PC-9 (cell line): ENCODE results near the gene NOXO1. TPM values are rescaled to one million over a fixed set of nuclear protein-coding genes. Genes with fewer than 3 reads are reported as not detected.
A peak's percentile ranks its signal among the peaks of the same experiment; 100 is the strongest.
"Not testable (repeated sequence)": the region's sequence is repeated elsewhere in the genome, so short reads cannot be mapped to it uniquely, and the experiment has no call there.

Experiments used
- BruUV-seq: library from RNA; stranded (reverse); fragments of 400-500 nt; replicated peaks from 2 replicates; lab custom pipeline; 2021; lab: Mats Ljungman, UMichigan
- CTCF ChIA-PET: fragments of 300-600 bp; sonication (Branson Sonifier 250); formaldehyde crosslinking; loops from one replicate; lab custom pipeline; 2022; ENCODE audit warnings: antibody characterized with exemption; lab: Charles Lee
- POLR2A ChIA-PET: fragments of 300-600 bp; sonication (Branson Sonifier 250); formaldehyde crosslinking; loops from one replicate; lab custom pipeline; 2022; ENCODE audit warnings: antibody characterized with exemption; ENCODE audit not compliant: unreplicated experiment; lab: Charles Lee
- DNase-seq, 2 experiments: peaks; one replicate each; pipeline versions ENCODE4 v3.0.0 to v3.0.0-alpha.2; 2015 to 2022; ENCODE audit warnings: mixed read lengths in 1 of 2
- H2AFZ ChIP-seq: fragments of 200-600 bp; sonication (generic); 2 replicates; pipeline ENCODE4 v1.8.1; 2017; ENCODE audit warnings: antibody characterized with exemption
- H3F3A ChIP-seq: fragments of 200-600 bp; sonication (generic); 2 replicates; pipeline ENCODE4 v1.8.1; 2017; ENCODE audit warnings: antibody characterized with exemption, mild to moderate bottlenecking, low read depth; ENCODE audit not compliant: insufficient read depth
- H3K27ac ChIP-seq: fragments of 200-600 bp; sonication (generic); 2 replicates; pipeline ENCODE4 v1.6.1; 2016; ENCODE audit warnings: mixed run types
- H3K27me3 ChIP-seq: fragments of 200-600 bp; sonication (generic); 2 replicates; pipeline ENCODE4 v1.6.1; 2016; ENCODE audit warnings: low read depth, mixed run types; ENCODE audit not compliant: insufficient read depth
- H3K36me3 ChIP-seq: fragments of 200-600 bp; sonication (generic); 2 replicates; pipeline ENCODE4 v1.6.1; 2016; ENCODE audit warnings: low read depth, mixed run types
- H3K4me1 ChIP-seq: fragments of 200-600 bp; sonication (generic); replicated peaks from 2 replicates; pipeline ENCODE4 v1.6.1; 2016; ENCODE audit warnings: mixed run types; ENCODE audit not compliant: insufficient read depth
- H3K4me2 ChIP-seq: fragments of 200-600 bp; sonication (generic); 2 replicates; pipeline ENCODE4 v1.6.1; 2017; ENCODE audit warnings: mixed run types
- H3K4me3 ChIP-seq: fragments of 200-600 bp; sonication (generic); 2 replicates; pipeline ENCODE4 v1.6.1; 2016; ENCODE audit warnings: mixed run types
- H3K79me2 ChIP-seq: fragments of 200-600 bp; sonication (generic); 2 replicates; pipeline ENCODE4 v1.6.1; 2017; ENCODE audit warnings: low read depth, mixed run types
- H3K9me2 ChIP-seq: fragments of 200-600 bp; sonication (generic); 2 replicates; pipeline ENCODE4 v1.8.1; 2017; ENCODE audit warnings: mild to moderate bottlenecking; ENCODE audit not compliant: insufficient read depth
- H3K9me3 ChIP-seq: fragments of 200-600 bp; sonication (generic); 2 replicates; pipeline ENCODE4 v1.8.1; 2016; ENCODE audit warnings: low read depth; ENCODE audit not compliant: insufficient read depth
- H4K20me1 ChIP-seq: fragments of 200-600 bp; sonication (generic); 2 replicates; pipeline ENCODE4 v1.8.1; 2017; ENCODE audit not compliant: insufficient read depth
- CTCF ChIP-seq: fragments of 200-600 bp; sonication (generic); conservative IDR thresholded peaks from 2 replicates; pipeline ENCODE4 v1.6.1; 2017; ENCODE audit warnings: mixed run types, antibody characterized with exemption, mild to moderate bottlenecking, moderate library complexity
- EZH2 ChIP-seq: fragments of 200-600 bp; sonication (generic); IDR thresholded peaks from 2 replicates; pipeline ENCODE4 v1.8.0; 2017; ENCODE audit warnings: antibody characterized with exemption, low read depth
- intact Hi-C: fragments of 100-400 bp; cut with micrococcal nuclease; formaldehyde crosslinking; loops from one replicate; pipeline ENCODE4 v1.10.0; 2022; ENCODE audit not compliant: unreplicated experiment
- total RNA-seq: library from RNA; stranded (reverse); gene quantifications from 2 replicates; pipeline ENCODE4 v1.2.3, GENCODE V29; 2021

NOXO1 gene
- total RNA-seq, 1 experiment from 2014 or later, result 11.1 TPM

- ChIA-PET CTCF (interaction anchor here (0.5 to 0.9 kb wide), 3 partner anchors 9 to 535 kb away, joined by 3 to 5 read pairs (median 3); no protein-coding TSS in a partner anchor), POLR2A (no interaction called here)
- Histone ChIP-seq H3K4me1 (peaks cover 21% of the 10 kb centered on the region), H4K20me1 (no peaks in the 10 kb centered on the region), H3K27me3 (no peaks in the 10 kb centered on the region), H3K9me2 (no peaks in the 10 kb centered on the region), H2AFZ (peak overlapping the region; percentile 62; the same call in 1 of the 2 replicates), H3K9me3 (no peaks in the 10 kb centered on the region), H3K4me2 (peak overlapping the region; percentile 63), H3K79me2 (no peaks in the 10 kb centered on the region), H3K27ac (peak overlapping the region; percentile 86), H3K36me3 (no peaks in the 10 kb centered on the region), H3K4me3 (no peak overlapping the region), H3F3A (peaks cover 16% of the 10 kb centered on the region)
- no peak for TF ChIP-seq EZH2
- TF ChIP-seq CTCF, result no peak
- intact Hi-C loops, result no loop called here
- TSS peak; percentile 66 for BruUV-seq
- no peak for DNase-seq
These were observed 34.6 kb upstream of the NOXO1 start for GRCh38 chr16:2015947-2016208.

GRCh38 chr16:2015117-2015946, 34.1 kb upstream of the NOXO1 start:
- POLR2A ChIA-PET, result interaction anchor here (0.6 kb wide), 2 partner anchors 76 to 139 kb away, joined by 4 to 7 read pairs; no protein-coding TSS in a partner anchor

DNA sequence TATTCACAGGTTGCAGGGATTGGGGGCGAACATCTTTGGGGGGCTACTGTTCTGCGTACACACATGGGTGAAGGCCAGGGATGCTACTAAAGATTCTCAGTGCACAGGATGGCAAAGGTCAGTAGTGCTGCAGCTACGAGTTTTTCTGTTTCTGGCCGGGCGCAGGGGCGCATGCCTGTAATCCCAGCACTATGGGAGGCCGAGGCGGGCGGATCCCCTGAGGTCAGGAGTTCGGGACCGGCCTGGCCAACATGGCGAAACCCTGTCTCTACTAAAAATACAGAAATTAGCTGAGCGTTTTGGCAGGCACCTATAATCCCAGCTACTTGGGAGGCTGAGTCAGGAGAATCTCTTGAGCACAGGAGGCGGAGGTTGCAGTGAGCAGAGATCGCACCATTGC, 32.3 kb upstream of the NOXO1 start:
- DNase-seq, result no peak
- Histone ChIP-seq H3K4me3 (no peak overlapping the region), H2AFZ (no peak overlapping the region), H3K36me3 (no peaks in the 10 kb centered on the region), H3K4me2 (no peak overlapping the region), H3F3A (peaks cover 24% of the 10 kb centered on the region), H3K27ac (no peak overlapping the region), H3K4me1 (peaks cover 26% of the 10 kb centered on the region), H3K9me3 (no peaks in the 10 kb centered on the region), H3K9me2 (no peaks in the 10 kb centered on the region), H3K27me3 (no peaks in the 10 kb centered on the region), H3K79me2 (peaks cover 20% of the 10 kb centered on the region), H4K20me1 (peaks cover 4% of the 10 kb centered on the region; the same call in 1 of the 2 replicates)
- intact Hi-C loops, result no loop called here
- no TSS peak for BruUV-seq
- ChIA-PET CTCF (interaction anchor here (0.6 kb wide), 1 partner anchor 9 kb away, joined by 15 read pairs; no protein-coding TSS in a partner anchor), POLR2A (no interaction called here)
- no peak for TF ChIP-seq CTCF
- TF ChIP-seq EZH2, result no peak

More at GRCh38 chr16:2015117-2015946, 34.1 kb upstream of the NOXO1 start:
- Histone ChIP-seq H3K9me3 (no peaks in the 10 kb centered on the region), H3F3A (peaks cover 19% of the 10 kb centered on the region), H2AFZ (peak overlapping the region; percentile 62; the same call in 1 of the 2 replicates), H3K4me2 (peak overlapping the region; percentile 72), H3K4me1 (peaks cover 26% of the 10 kb centered on the region), H3K9me2 (no peaks in the 10 kb centered on the region), H3K4me3 (peak overlapping the region; percentile 7; the same call in 1 of the 2 replicates), H3K27ac (peak overlapping the region; percentile 86), H4K20me1 (no peaks in the 10 kb centered on the region), H3K36me3 (no peaks in the 10 kb centered on the region), H3K79me2 (peaks cover 5% of the 10 kb centered on the region), H3K27me3 (no peaks in the 10 kb centered on the region)
- intact Hi-C loops, result no loop called here
- CTCF ChIA-PET, result interaction anchor here (0.5 to 1.0 kb wide), 6 partner anchors 10 to 536 kb away, joined by 3 to 8 read pairs (median 4); partner anchors contain the start of gene TRAF7
- DNase-seq, result peak; percentile 79 to 95
- no TSS peak for BruUV-seq
- no peak for TF ChIP-seq EZH2
- no peak for TF ChIP-seq CTCF

GRCh38 chr16:2011726-2012125, 30.5 kb upstream of the NOXO1 start:
- H3K36me3 ChIP-seq, POLR2A ChIA-PET, H2AFZ ChIP-seq, H3K9me3 ChIP-seq, BruUV-seq, H3K27ac ChIP-seq, H3K27me3 ChIP-seq, DNase-seq, H3K4me2 ChIP-seq, H3K9me2 ChIP-seq, H3K4me3 ChIP-seq, intact Hi-C loops: not testable (repeated sequence)
- Histone ChIP-seq H3K79me2 (peaks cover 38% of the 10 kb centered on the region), H3F3A (peaks cover 33% of the 10 kb centered on the region), H3K4me1 (peaks cover 39% of the 10 kb centered on the region), H4K20me1 (peaks cover 17% of the 10 kb centered on the region)
- CTCF ChIA-PET, result interaction anchor here (0.7 to 0.8 kb wide), 2 partner anchors 11 to 27 kb away, joined by 4 to 18 read pairs; no protein-coding TSS in a partner anchor
